ENCODE data around the gene SOD3.

The SOD3 gene

GRCh38 chr4:24764345-24764744 is 31.0 kb upstream of the SOD3 start:
- Histone ChIP-seq H3K27ac (peak overlapping the region; percentile 64), H3K9ac (no peak overlapping the region), H3K4me2 (ENCODE audit: low read length) (peak overlapping the region; percentile 16), H3K9me3 (ENCODE audit: control insufficient read depth, low read length) (no peaks in the 10 kb centered on the region), H3K79me2 (no peaks in the 10 kb centered on the region), H3K36me3 (ENCODE audit: control insufficient read depth, insufficient read depth, low read length) (no peaks in the 10 kb centered on the region), H3K4me1 (peaks cover 5% of the 10 kb centered on the region), H3K4me3 (ENCODE audit: low read depth, low read length) (no peak overlapping the region), H2AFZ (peak overlapping the region; percentile 11), H3K27me3 (ENCODE audit: control insufficient read depth, insufficient read depth, low read length) (no peaks in the 10 kb centered on the region)
- TF ChIP-seq CTCF (IDR thresholded peaks at IDR 0.05), result no peak

- Histone ChIP-seq H2AFZ (no peak overlapping the region), H3K4me3 (ENCODE audit: low read depth, low read length) (no peak overlapping the region), H3K9me3 (ENCODE audit: control insufficient read depth, low read length) (no peaks in the 10 kb centered on the region), H3K4me1 (peaks cover 5% of the 10 kb centered on the region), H3K27ac (no peak overlapping the region), H3K79me2 (no peaks in the 10 kb centered on the region), H3K4me2 (ENCODE audit: low read length) (no peak overlapping the region), H3K36me3 (ENCODE audit: control insufficient read depth, insufficient read depth, low read length) (no peaks in the 10 kb centered on the region), H3K9ac (no peak overlapping the region), H3K27me3 (ENCODE audit: control insufficient read depth, insufficient read depth, low read length) (no peaks in the 10 kb centered on the region)
- no peak for TF ChIP-seq CTCF (IDR thresholded peaks at IDR 0.05)
Observed at GRCh38 chr4:24765376-24765988, 29.9 kb upstream of the SOD3 start.

- no peaks in the 10 kb centered on the region for H3K27me3 ChIP-seq (ENCODE audit: control insufficient read depth, insufficient read depth, low read length)
- no peaks in the 10 kb centered on the region for H3K79me2 ChIP-seq
- no peak for TF ChIP-seq CTCF (IDR thresholded peaks at IDR 0.05)
- no peak overlapping the region for H3K4me2 ChIP-seq (ENCODE audit: low read length)
- H3K36me3 ChIP-seq (ENCODE audit: control insufficient read depth, insufficient read depth, low read length), result no peaks in the 10 kb centered on the region
- H3K9ac ChIP-seq, result no peak overlapping the region
- peaks cover 5% of the 10 kb centered on the region for H3K4me1 ChIP-seq
- H2AFZ ChIP-seq, result no peak overlapping the region
- H3K27ac ChIP-seq, result no peak overlapping the region
- H3K9me3 ChIP-seq (ENCODE audit: control insufficient read depth, low read length), result no peaks in the 10 kb centered on the region
- H3K4me3 ChIP-seq (ENCODE audit: low read depth, low read length), result no peak overlapping the region
Observed at GRCh38 chr4:24768006-24768405, 27.4 kb upstream of the SOD3 start.

GRCh38 chr4:24768604-24769003 is 26.8 kb upstream of the SOD3 start:
- no peaks in the 10 kb centered on the region for H3K9me3 ChIP-seq (ENCODE audit: control insufficient read depth, low read length)
- no peak overlapping the region for H3K27ac ChIP-seq
- no peak overlapping the region for H2AFZ ChIP-seq
- no peak overlapping the region for H3K4me2 ChIP-seq (ENCODE audit: low read length)
- TF ChIP-seq CTCF (IDR thresholded peaks at IDR 0.05), result no peak
- no peaks in the 10 kb centered on the region for H3K27me3 ChIP-seq (ENCODE audit: control insufficient read depth, insufficient read depth, low read length)
- H3K4me3 ChIP-seq (ENCODE audit: low read depth, low read length), result no peak overlapping the region
- H3K4me1 ChIP-seq, result peaks cover 5% of the 10 kb centered on the region
- no peaks in the 10 kb centered on the region for H3K36me3 ChIP-seq (ENCODE audit: control insufficient read depth, insufficient read depth, low read length)
- H3K9ac ChIP-seq, result no peak overlapping the region
- H3K79me2 ChIP-seq, result no peaks in the 10 kb centered on the region

GRCh38 chr4:24769571-24769970 is 25.8 kb upstream of the SOD3 start:
- Histone ChIP-seq H3K36me3 (ENCODE audit: control insufficient read depth, insufficient read depth, low read length) (no peaks in the 10 kb centered on the region), H3K9me3 (ENCODE audit: control insufficient read depth, low read length) (no peaks in the 10 kb centered on the region), H2AFZ (no peak overlapping the region), H3K79me2 (no peaks in the 10 kb centered on the region), H3K4me3 (ENCODE audit: low read depth, low read length) (no peak overlapping the region), H3K4me1 (peaks cover 3% of the 10 kb centered on the region), H3K9ac (no peak overlapping the region), H3K4me2 (ENCODE audit: low read length) (no peak overlapping the region), H3K27me3 (ENCODE audit: control insufficient read depth, insufficient read depth, low read length) (no peaks in the 10 kb centered on the region), H3K27ac (no peak overlapping the region)
- no peak for TF ChIP-seq CTCF (IDR thresholded peaks at IDR 0.05)
